ENCODE data around the gene SAPCD2.

The SAPCD2 gene

GRCh38 chr9:137021568-137021978 lies 48.8 kb downstream of the SAPCD2 start:
- no CpG with 5 or more reads among the region's 6 CpGs for WGBS (ENCODE audit: extremely low coverage, insufficient coverage, low lambda C conversion rate)
- H3K36me3 ChIP-seq (ENCODE audit: control insufficient read depth, insufficient read depth, low read length): no peaks in the 10 kb centered on the region

GRCh38 chr9:137020771-137021567 lies 49.4 kb downstream of the SAPCD2 start:
- H3K4me1 ChIP-seq (ENCODE audit: control insufficient read depth, low read depth, low read length): no peaks in the 10 kb centered on the region
- no peak overlapping the region for H3K56ac ChIP-seq (ENCODE audit: low read length)
- H2BK5ac ChIP-seq (ENCODE audit: low read length): no peak overlapping the region
- H2BK15ac ChIP-seq (replicated peaks; ENCODE audit: low read depth): no peak overlapping the region
- no peak for DNase-seq
- H3K27ac ChIP-seq (ENCODE audit: low read depth, low read length): no peak overlapping the region
- no peak overlapping the region for H3K23ac ChIP-seq (ENCODE audit: low read length)
- no peak overlapping the region for H3K9ac ChIP-seq (ENCODE audit: low read length)
- WGBS (ENCODE audit: extremely low coverage, insufficient coverage, low lambda C conversion rate): no CpG with 5 or more reads among the region's 32 CpGs
- H4K8ac ChIP-seq (ENCODE audit: low read depth, low read length): no peak overlapping the region
- no peaks in the 10 kb centered on the region for H3K36me3 ChIP-seq (ENCODE audit: control insufficient read depth, insufficient read depth, low read length)
- H3K4me2 ChIP-seq (ENCODE audit: low read length): no peak overlapping the region
- no peak overlapping the region for H2AK5ac ChIP-seq (ENCODE audit: low read length)
- H4K5ac ChIP-seq (ENCODE audit: low read length): no peak overlapping the region
- H3K79me2 ChIP-seq (ENCODE audit: control insufficient read depth, insufficient read depth, low read length): no peaks in the 10 kb centered on the region
- H3K4me3 ChIP-seq (ENCODE audit: low read length): no peak overlapping the region
- no peak overlapping the region for H3K18ac ChIP-seq (ENCODE audit: low read length)
- no peaks in the 10 kb centered on the region for H3K79me1 ChIP-seq (ENCODE audit: low read length)
- no peak overlapping the region for H3K4ac ChIP-seq (ENCODE audit: low read depth, low read length)
- no peak overlapping the region for H2BK120ac ChIP-seq (ENCODE audit: low read depth, low read length)
- H3K27me3 ChIP-seq (ENCODE audit: insufficient read depth, low read length, poor library complexity): no peaks in the 10 kb centered on the region

More at GRCh38 chr9:137021568-137021978, 48.8 kb downstream of the SAPCD2 start:
- no peak overlapping the region for H3K18ac ChIP-seq (ENCODE audit: low read length)
- no peak overlapping the region for H3K56ac ChIP-seq (ENCODE audit: low read length)
- DNase-seq: no peak
- no peak overlapping the region for H3K4ac ChIP-seq (ENCODE audit: low read depth, low read length)
- H2BK5ac ChIP-seq (ENCODE audit: low read length): no peak overlapping the region
- no peak overlapping the region for H2AK5ac ChIP-seq (ENCODE audit: low read length)
- H3K4me3 ChIP-seq (ENCODE audit: low read length): no peak overlapping the region
- H2BK15ac ChIP-seq (replicated peaks; ENCODE audit: low read depth): no peak overlapping the region
- H3K79me1 ChIP-seq (ENCODE audit: low read length): no peaks in the 10 kb centered on the region
- H2BK120ac ChIP-seq (ENCODE audit: low read depth, low read length): no peak overlapping the region
- no peak overlapping the region for H4K5ac ChIP-seq (ENCODE audit: low read length)
- no peak overlapping the region for H3K4me2 ChIP-seq (ENCODE audit: low read length)
- no peaks in the 10 kb centered on the region for H3K4me1 ChIP-seq (ENCODE audit: control insufficient read depth, low read depth, low read length)
- no peak overlapping the region for H3K27ac ChIP-seq (ENCODE audit: low read depth, low read length)
- H3K79me2 ChIP-seq (ENCODE audit: control insufficient read depth, insufficient read depth, low read length): no peaks in the 10 kb centered on the region
- H3K23ac ChIP-seq (ENCODE audit: low read length): no peak overlapping the region
- H3K27me3 ChIP-seq (ENCODE audit: insufficient read depth, low read length, poor library complexity): no peaks in the 10 kb centered on the region
- H4K8ac ChIP-seq (ENCODE audit: low read depth, low read length): no peak overlapping the region
- no peak overlapping the region for H3K9ac ChIP-seq (ENCODE audit: low read length)

GRCh38 chr9:137019891-137020683 lies 50.3 kb downstream of the SAPCD2 start:
- Histone ChIP-seq H2BK120ac (ENCODE audit: low read depth, low read length) (no peak overlapping the region), H3K4me1 (ENCODE audit: control insufficient read depth, low read depth, low read length) (no peaks in the 10 kb centered on the region), H3K18ac (ENCODE audit: low read length) (no peak overlapping the region), H3K79me2 (ENCODE audit: control insufficient read depth, insufficient read depth, low read length) (no peaks in the 10 kb centered on the region), H3K23ac (ENCODE audit: low read length) (no peak overlapping the region), H3K79me1 (ENCODE audit: low read length) (no peaks in the 10 kb centered on the region), H4K8ac (ENCODE audit: low read depth, low read length) (no peak overlapping the region), H3K9ac (ENCODE audit: low read length) (no peak overlapping the region), H2BK15ac (replicated peaks; ENCODE audit: low read depth) (no peak overlapping the region), H4K5ac (ENCODE audit: low read length) (no peak overlapping the region), H2AK5ac (ENCODE audit: low read length) (no peak overlapping the region), H3K4ac (ENCODE audit: low read depth, low read length) (no peak overlapping the region), H3K36me3 (ENCODE audit: control insufficient read depth, insufficient read depth, low read length) (no peaks in the 10 kb centered on the region), H3K56ac (ENCODE audit: low read length) (no peak overlapping the region), H3K4me3 (ENCODE audit: low read length) (no peak overlapping the region), H3K27me3 (ENCODE audit: insufficient read depth, low read length, poor library complexity) (no peaks in the 10 kb centered on the region), H3K4me2 (ENCODE audit: low read length) (no peak overlapping the region), H2BK5ac (ENCODE audit: low read length) (no peak overlapping the region), H3K27ac (ENCODE audit: low read depth, low read length) (no peak overlapping the region)
- no peak for DNase-seq
- WGBS (ENCODE audit: extremely low coverage, insufficient coverage, low lambda C conversion rate): no CpG with 5 or more reads among the region's 34 CpGs

GRCh38 chr9:137018761-137019559 lies 51.4 kb downstream of the SAPCD2 start:
- H3K18ac ChIP-seq (ENCODE audit: low read length): no peak overlapping the region
- no peaks in the 10 kb centered on the region for H3K79me2 ChIP-seq (ENCODE audit: control insufficient read depth, insufficient read depth, low read length)
- no peak overlapping the region for H4K8ac ChIP-seq (ENCODE audit: low read depth, low read length)
- no peak overlapping the region for H2BK15ac ChIP-seq (replicated peaks; ENCODE audit: low read depth)
- no peak overlapping the region for H2AK5ac ChIP-seq (ENCODE audit: low read length)
- no peaks in the 10 kb centered on the region for H3K4me1 ChIP-seq (ENCODE audit: control insufficient read depth, low read depth, low read length)
- no peaks in the 10 kb centered on the region for H3K27me3 ChIP-seq (ENCODE audit: insufficient read depth, low read length, poor library complexity)
- H3K79me1 ChIP-seq (ENCODE audit: low read length): no peaks in the 10 kb centered on the region
- H3K9ac ChIP-seq (ENCODE audit: low read length): no peak overlapping the region
- H3K4me2 ChIP-seq (ENCODE audit: low read length): no peak overlapping the region
- no peak overlapping the region for H2BK120ac ChIP-seq (ENCODE audit: low read depth, low read length)
- H3K27ac ChIP-seq (ENCODE audit: low read depth, low read length): no peak overlapping the region
- no peak overlapping the region for H2BK5ac ChIP-seq (ENCODE audit: low read length)
- no peak for DNase-seq
- no peak overlapping the region for H4K5ac ChIP-seq (ENCODE audit: low read length)
- H3K56ac ChIP-seq (ENCODE audit: low read length): no peak overlapping the region
- no peaks in the 10 kb centered on the region for H3K36me3 ChIP-seq (ENCODE audit: control insufficient read depth, insufficient read depth, low read length)
- H3K4ac ChIP-seq (ENCODE audit: low read depth, low read length): no peak overlapping the region
- no peak overlapping the region for H3K23ac ChIP-seq (ENCODE audit: low read length)
- no CpG with 5 or more reads among the region's 36 CpGs for WGBS (ENCODE audit: extremely low coverage, insufficient coverage, low lambda C conversion rate)
- H3K4me3 ChIP-seq (ENCODE audit: low read length): no peak overlapping the region

- Histone ChIP-seq H4K8ac (ENCODE audit: low read depth, low read length) (no peak overlapping the region), H3K27me3 (ENCODE audit: insufficient read depth, low read length, poor library complexity) (no peaks in the 10 kb centered on the region), H3K4me1 (ENCODE audit: control insufficient read depth, low read depth, low read length) (no peaks in the 10 kb centered on the region), H3K4ac (ENCODE audit: low read depth, low read length) (no peak overlapping the region), H3K79me1 (ENCODE audit: low read length) (no peaks in the 10 kb centered on the region), H3K27ac (ENCODE audit: low read depth, low read length) (no peak overlapping the region), H3K79me2 (ENCODE audit: control insufficient read depth, insufficient read depth, low read length) (no peaks in the 10 kb centered on the region), H3K18ac (ENCODE audit: low read length) (no peak overlapping the region), H2BK120ac (ENCODE audit: low read depth, low read length) (no peak overlapping the region), H3K4me3 (ENCODE audit: low read length) (no peak overlapping the region), H3K9ac (ENCODE audit: low read length) (no peak overlapping the region), H2BK5ac (ENCODE audit: low read length) (no peak overlapping the region), H2BK15ac (replicated peaks; ENCODE audit: low read depth) (no peak overlapping the region), H3K36me3 (ENCODE audit: control insufficient read depth, insufficient read depth, low read length) (no peaks in the 10 kb centered on the region), H3K23ac (ENCODE audit: low read length) (no peak overlapping the region), H2AK5ac (ENCODE audit: low read length) (no peak overlapping the region), H4K5ac (ENCODE audit: low read length) (no peak overlapping the region), H3K56ac (ENCODE audit: low read length) (no peak overlapping the region), H3K4me2 (ENCODE audit: low read length) (no peak overlapping the region)
- WGBS (ENCODE audit: extremely low coverage, insufficient coverage, low lambda C conversion rate): no CpG with 5 or more reads among the region's 45 CpGs
- DNase-seq: no peak
Observed at GRCh38 chr9:137017791-137018497, 52.4 kb downstream of the SAPCD2 start.

Measured in mesendoderm (in vitro differentiated cells).